Stimulated activated memory B cell treated with anti-CD40 and anti-IgM and Interleukin-4, amounts not matched to agents 10 μg/mL and 1 μg/mL and 100 μg/mL, for 72 hours (primary cell): ENCODE data around the gene PPFIBP2.
A peak's percentile ranks its signal among the peaks of the same experiment; 100 is the strongest.
"Not testable (repeated sequence)": the region's sequence is repeated elsewhere in the genome, so short reads cannot be mapped to it uniquely, and the experiment has no call there.

Experiments used
- ATAC-seq: fragments of 150-1000 bp; cut with Tn5 transposase; 2 replicates; pipeline ENCODE4 v1.10.0; 2021
- H3K27ac Mint-ChIP-seq: one replicate; pipeline ENCODE4 v1.8.0; 2022; ENCODE audit warnings: mild to moderate bottlenecking, mixed read lengths
- H3K27me3 Mint-ChIP-seq: one replicate; pipeline ENCODE4 v1.8.0; 2022; ENCODE audit warnings: mixed read lengths
- H3K36me3 Mint-ChIP-seq: one replicate; pipeline ENCODE4 v1.8.0; 2022; ENCODE audit warnings: mixed read lengths
- H3K4me1 Mint-ChIP-seq: one replicate; pipeline ENCODE4 v1.8.0; 2022; ENCODE audit warnings: mixed read lengths
- H3K4me3 Mint-ChIP-seq: one replicate; pipeline ENCODE4 v1.8.0; 2022; ENCODE audit warnings: mild to moderate bottlenecking, moderate library complexity, mixed read lengths
- H3K9me3 Mint-ChIP-seq: one replicate; pipeline ENCODE4 v1.8.0; 2022; ENCODE audit warnings: mixed read lengths

Gene PPFIBP2

GRCh38 chr11:7646866-7647265 is 133.1 kb downstream of the PPFIBP2 start:
- no peak overlapping the region for H3K27ac Mint-ChIP-seq
- H3K4me3 Mint-ChIP-seq: no peak overlapping the region
- H3K9me3 Mint-ChIP-seq: no peaks in the 10 kb centered on the region
- H3K4me1 Mint-ChIP-seq: no peaks in the 10 kb centered on the region
- H3K36me3 Mint-ChIP-seq: peaks cover 74% of the 10 kb centered on the region
- no peaks in the 10 kb centered on the region for H3K27me3 Mint-ChIP-seq
- no peak for ATAC-seq

DNA sequence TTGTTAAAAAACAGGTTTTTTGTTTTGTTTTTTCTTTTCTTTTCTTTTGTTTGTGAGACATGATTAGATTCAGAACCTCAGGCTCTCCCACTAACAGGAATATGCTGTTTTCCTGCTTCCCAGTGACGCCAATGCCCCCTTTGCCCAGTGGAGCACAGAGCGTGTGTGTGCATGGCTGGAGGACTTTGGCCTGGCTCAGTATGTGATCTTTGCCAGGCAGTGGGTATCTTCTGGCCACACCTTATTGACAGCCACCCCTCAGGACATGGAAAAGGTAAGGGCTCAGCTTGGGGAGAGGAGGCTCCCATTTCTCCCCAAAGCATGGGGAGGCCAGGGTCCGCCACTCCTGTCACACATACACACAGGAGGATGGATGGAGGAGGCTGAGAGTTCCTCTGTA is 134.5 kb downstream of the PPFIBP2 start:
- Mint-ChIP-seq H3K4me1 (no peaks in the 10 kb centered on the region), H3K9me3 (no peaks in the 10 kb centered on the region), H3K27ac (no peak overlapping the region), H3K4me3 (no peak overlapping the region), H3K36me3 (peaks cover 75% of the 10 kb centered on the region), H3K27me3 (no peaks in the 10 kb centered on the region)
- no peak for ATAC-seq

GRCh38 chr11:7651140-7651551 is 137.3 kb downstream of the PPFIBP2 start:
- Mint-ChIP-seq H3K27me3 (no peaks in the 10 kb centered on the region), H3K27ac (no peak overlapping the region), H3K4me1 (no peaks in the 10 kb centered on the region), H3K4me3 (no peak overlapping the region), H3K9me3 (no peaks in the 10 kb centered on the region), H3K36me3 (peaks cover 70% of the 10 kb centered on the region)
- ATAC-seq: no peak

DNA sequence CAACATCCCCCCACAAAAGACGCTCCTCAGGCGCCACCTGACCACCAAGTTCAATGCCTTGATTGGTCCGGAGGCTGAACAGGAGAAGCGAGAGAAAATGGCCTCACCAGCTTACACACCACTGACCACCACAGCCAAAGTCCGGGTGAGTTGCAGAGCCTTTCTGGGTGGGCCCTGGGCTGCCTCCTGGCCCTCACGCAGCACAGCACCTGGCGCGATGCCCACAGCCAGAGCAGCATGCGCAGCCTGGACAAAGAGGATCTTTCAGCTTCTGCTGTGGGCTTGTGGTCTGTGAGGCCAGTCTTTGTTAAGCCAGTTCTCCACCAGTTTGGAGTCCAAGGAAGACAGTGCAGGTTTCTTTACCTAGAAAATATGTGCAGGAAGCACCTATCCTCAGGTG is 137.9 kb downstream of the PPFIBP2 start:
- H3K27me3 Mint-ChIP-seq: no peaks in the 10 kb centered on the region
- no peak for ATAC-seq
- H3K36me3 Mint-ChIP-seq: peaks cover 75% of the 10 kb centered on the region
- H3K4me1 Mint-ChIP-seq: no peaks in the 10 kb centered on the region
- H3K4me3 Mint-ChIP-seq: no peak overlapping the region
- no peak overlapping the region for H3K27ac Mint-ChIP-seq
- no peaks in the 10 kb centered on the region for H3K9me3 Mint-ChIP-seq

- H3K27ac Mint-ChIP-seq: no peak overlapping the region
- H3K4me1 Mint-ChIP-seq: no peaks in the 10 kb centered on the region
- H3K9me3 Mint-ChIP-seq: peaks cover 4% of the 10 kb centered on the region
- peaks cover 72% of the 10 kb centered on the region for H3K36me3 Mint-ChIP-seq
- ATAC-seq: no peak
- no peak overlapping the region for H3K4me3 Mint-ChIP-seq
- H3K27me3 Mint-ChIP-seq: no peaks in the 10 kb centered on the region
Measured at GRCh38 chr11:7654195-7654705, 140.5 kb downstream of the PPFIBP2 start.

DNA sequence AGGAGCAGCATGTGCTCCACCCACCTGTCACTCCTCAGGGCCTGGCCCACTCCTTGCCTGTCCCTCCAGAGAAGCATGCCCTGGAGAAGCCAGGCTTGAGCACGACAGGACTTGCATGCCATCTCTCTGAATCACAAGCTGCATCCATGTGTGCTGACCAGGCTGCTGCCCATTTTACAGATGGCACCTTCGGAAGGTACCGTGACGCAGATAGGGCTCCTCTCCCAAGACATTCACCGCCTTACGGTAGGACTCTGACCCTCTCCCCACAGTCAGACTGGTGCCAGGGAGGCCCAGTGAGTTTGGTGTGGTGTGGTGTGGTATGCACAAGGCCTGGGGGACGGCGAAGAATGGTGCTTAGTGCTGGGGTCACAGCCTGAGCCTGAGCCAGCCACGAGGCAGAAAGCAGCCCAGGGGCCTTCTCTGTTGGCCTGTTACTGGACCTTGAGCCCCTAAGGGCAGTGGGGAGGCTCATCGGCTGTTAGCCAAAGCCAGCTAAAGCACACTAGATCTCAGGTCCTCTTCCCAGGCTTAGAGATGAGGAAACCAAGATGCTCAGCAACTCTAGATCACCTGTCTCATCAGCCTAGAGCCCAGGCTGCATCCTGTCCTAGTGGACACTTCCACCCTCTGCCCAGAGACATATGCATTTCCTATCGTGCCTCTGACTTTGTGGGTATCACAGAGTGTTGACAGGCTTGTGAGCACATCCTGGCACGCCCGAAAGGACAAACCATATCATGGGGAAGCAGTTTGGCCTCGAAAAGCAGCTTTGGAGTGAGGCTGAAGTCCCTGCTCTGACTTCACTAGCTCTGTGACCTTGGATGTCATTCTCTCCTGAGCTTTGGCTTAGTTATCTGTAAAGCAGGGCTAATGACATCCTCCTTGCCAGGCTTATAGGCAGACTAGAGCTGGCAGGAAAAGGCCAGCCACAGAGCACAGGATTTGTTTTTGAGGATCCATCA is 141.7 kb downstream of the PPFIBP2 start:
- H3K36me3 Mint-ChIP-seq: peaks cover 61% of the 10 kb centered on the region
- no peak for ATAC-seq
- no peak overlapping the region for H3K4me3 Mint-ChIP-seq
- H3K4me1 Mint-ChIP-seq: no peaks in the 10 kb centered on the region
- no peak overlapping the region for H3K27ac Mint-ChIP-seq
- H3K9me3 Mint-ChIP-seq: peaks cover 4% of the 10 kb centered on the region
- no peaks in the 10 kb centered on the region for H3K27me3 Mint-ChIP-seq

- peaks cover 58% of the 10 kb centered on the region for H3K36me3 Mint-ChIP-seq
- no peaks in the 10 kb centered on the region for H3K27me3 Mint-ChIP-seq
- no peak overlapping the region for H3K4me3 Mint-ChIP-seq
- no peaks in the 10 kb centered on the region for H3K4me1 Mint-ChIP-seq
- H3K27ac Mint-ChIP-seq: no peak overlapping the region
- H3K9me3 Mint-ChIP-seq: peaks cover 4% of the 10 kb centered on the region
- no peak for ATAC-seq
Measured at GRCh38 chr11:7656704-7657103, 142.9 kb downstream of the PPFIBP2 start.

- ATAC-seq: no peak
- H3K4me3 Mint-ChIP-seq: no peak overlapping the region
- no peaks in the 10 kb centered on the region for H3K27me3 Mint-ChIP-seq
- H3K36me3 Mint-ChIP-seq: peaks cover 52% of the 10 kb centered on the region
- no peak overlapping the region for H3K27ac Mint-ChIP-seq
- H3K4me1 Mint-ChIP-seq: no peaks in the 10 kb centered on the region
- peaks cover 4% of the 10 kb centered on the region for H3K9me3 Mint-ChIP-seq
Measured at GRCh38 chr11:7657306-7658025, 143.7 kb downstream of the PPFIBP2 start.

GRCh38 chr11:7663531-7663930 is 149.7 kb downstream of the PPFIBP2 start:
- not testable (repeated sequence) for H3K27me3 Mint-ChIP-seq, ATAC-seq, H3K27ac Mint-ChIP-seq, H3K4me3 Mint-ChIP-seq, H3K9me3 Mint-ChIP-seq, H3K4me1 Mint-ChIP-seq
- peaks cover 44% of the 10 kb centered on the region for H3K36me3 Mint-ChIP-seq

DNA sequence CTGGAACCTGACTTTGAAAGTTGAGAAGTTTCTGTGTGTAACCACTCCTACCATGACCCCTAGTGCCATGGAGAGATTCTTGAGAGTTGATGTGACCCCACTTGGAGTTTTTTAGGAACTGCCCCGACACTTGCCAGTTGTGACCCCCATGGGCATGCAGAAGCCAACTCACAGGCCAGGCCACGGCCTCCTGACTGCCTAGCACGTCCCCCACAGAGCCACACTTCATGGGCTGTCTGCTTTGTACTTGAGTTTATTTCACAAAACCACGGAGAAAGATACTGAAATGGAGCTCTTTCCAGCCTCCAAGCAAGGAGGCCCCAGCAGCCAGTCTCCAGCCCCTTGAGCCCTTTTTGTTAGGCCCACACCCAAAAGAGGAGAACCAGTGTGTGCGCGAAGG is 151.1 kb downstream of the PPFIBP2 start:
- no peak overlapping the region for H3K4me3 Mint-ChIP-seq
- no peak overlapping the region for H3K27ac Mint-ChIP-seq
- no peak for ATAC-seq
- H3K9me3 Mint-ChIP-seq: no peaks in the 10 kb centered on the region
- peaks cover 44% of the 10 kb centered on the region for H3K36me3 Mint-ChIP-seq
- H3K27me3 Mint-ChIP-seq: no peaks in the 10 kb centered on the region
- peaks cover 6% of the 10 kb centered on the region for H3K4me1 Mint-ChIP-seq

GRCh38 chr11:7665473-7666291 is 151.9 kb downstream of the PPFIBP2 start:
- Mint-ChIP-seq H3K27ac (no peak overlapping the region), H3K4me3 (no peak overlapping the region), H3K4me1 (peaks cover 10% of the 10 kb centered on the region), H3K27me3 (no peaks in the 10 kb centered on the region), H3K9me3 (no peaks in the 10 kb centered on the region), H3K36me3 (peaks cover 44% of the 10 kb centered on the region)
- ATAC-seq: peak; percentile 97

- Mint-ChIP-seq H3K27me3 (no peaks in the 10 kb centered on the region), H3K4me3 (no peak overlapping the region), H3K36me3 (peaks cover 37% of the 10 kb centered on the region), H3K9me3 (no peaks in the 10 kb centered on the region), H3K27ac (no peak overlapping the region), H3K4me1 (peaks cover 17% of the 10 kb centered on the region)
- ATAC-seq: no peak
Measured at GRCh38 chr11:7666292-7666866, 152.6 kb downstream of the PPFIBP2 start.

GRCh38 chr11:7667460-7667859 is 153.7 kb downstream of the PPFIBP2 start:
- Mint-ChIP-seq H3K27ac (no peak overlapping the region), H3K36me3 (peaks cover 33% of the 10 kb centered on the region), H3K9me3 (no peaks in the 10 kb centered on the region), H3K4me1 (peaks cover 28% of the 10 kb centered on the region), H3K4me3 (no peak overlapping the region), H3K27me3 (no peaks in the 10 kb centered on the region)
- ATAC-seq: no peak

GRCh38 chr11:7668464-7668863 is 154.7 kb downstream of the PPFIBP2 start:
- peaks cover 38% of the 10 kb centered on the region for H3K4me1 Mint-ChIP-seq
- H3K9me3 Mint-ChIP-seq: no peaks in the 10 kb centered on the region
- no peak overlapping the region for H3K27ac Mint-ChIP-seq
- H3K27me3 Mint-ChIP-seq: no peaks in the 10 kb centered on the region
- H3K36me3 Mint-ChIP-seq: peaks cover 28% of the 10 kb centered on the region
- ATAC-seq: no peak
- H3K4me3 Mint-ChIP-seq: no peak overlapping the region

GRCh38 chr11:7668911-7669310 is 155.1 kb downstream of the PPFIBP2 start:
- H3K4me1 Mint-ChIP-seq: peaks cover 42% of the 10 kb centered on the region
- H3K4me3 Mint-ChIP-seq: no peak overlapping the region
- no peak for ATAC-seq
- no peaks in the 10 kb centered on the region for H3K9me3 Mint-ChIP-seq
- peaks cover 24% of the 10 kb centered on the region for H3K36me3 Mint-ChIP-seq
- peaks cover 3% of the 10 kb centered on the region for H3K27me3 Mint-ChIP-seq
- H3K27ac Mint-ChIP-seq: no peak overlapping the region
